ENCODE data around the gene PFDN2.

DNA sequence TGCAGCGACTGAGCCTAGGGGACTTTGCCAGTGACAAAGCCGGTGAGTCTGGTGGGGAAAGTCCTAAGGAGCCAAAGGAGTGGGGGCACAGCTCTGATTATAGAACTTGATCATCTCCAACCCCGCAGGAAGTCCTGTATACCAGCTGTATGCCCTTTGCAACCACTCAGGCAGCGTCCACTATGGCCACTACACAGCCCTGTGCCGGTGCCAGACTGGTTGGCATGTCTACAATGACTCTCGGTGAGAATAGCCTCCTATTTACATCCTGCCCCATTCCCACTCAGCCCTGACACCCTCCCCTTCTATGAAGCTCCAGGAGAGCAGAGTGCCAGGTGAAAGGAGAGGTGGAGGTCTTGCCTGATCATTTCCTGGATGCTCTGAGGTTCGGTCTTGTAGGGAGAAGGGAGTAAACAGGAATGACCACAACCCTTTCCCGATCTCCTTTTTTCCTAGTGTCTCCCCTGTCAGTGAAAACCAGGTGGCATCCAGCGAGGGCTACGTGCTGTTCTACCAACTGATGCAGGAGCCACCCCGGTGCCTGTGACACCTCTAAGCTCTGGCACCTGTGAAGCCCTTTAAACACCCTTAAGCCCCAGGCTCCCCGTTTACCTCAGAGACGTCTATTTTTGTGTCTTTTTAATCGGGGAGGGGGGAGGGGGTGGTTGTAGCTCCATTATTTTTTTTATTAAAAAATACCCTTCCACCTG lies 47.2 kb upstream of the PFDN2 start:
- TF ChIP-seq EZH2phosphoT487 (IDR thresholded peaks at IDR 0.05; ENCODE audit: insufficient read depth, low read depth) (no peak), EZH2 (IDR thresholded peaks at IDR 0.05; ENCODE audit: insufficient read depth, poor library complexity, severe bottlenecking) (no peak)
